Upper lobe of left lung (tissue), 6 donors: ENCODE measurements around the gene PRR5. TPM values are rescaled to one million over a fixed set of nuclear protein-coding genes. Genes with fewer than 3 reads are reported as not detected.

Experiments used
- ATAC-seq, 2 donors: fragments of 200-7000 bp; cut with Tn5 transposase; one replicate each; pipeline ENCODE4 v1.9.1; 2022; ENCODE audit warnings: mild to moderate bottlenecking in 2 of 2, moderate library complexity in 2 of 2; ENCODE audit not compliant: low FRiP score in 2 of 2
- DNase-seq, 2 donors: peaks; one replicate each; pipeline ENCODE4 v3.0.0-alpha.2; 2019 to 2020
- H3K27ac ChIP-seq, 4 donors: fragments of 200-600 bp; sonication (generic); one replicate each; pipeline ENCODE4 v1.5.1; 2016 to 2019
- H3K27me3 ChIP-seq, 4 donors: fragments of 200-600 bp; sonication (generic); one replicate each; pipeline ENCODE4 v1.5.1; 2017 to 2019
- H3K36me3 ChIP-seq, 4 donors: fragments of 200-600 bp; sonication (generic); one replicate each; pipeline ENCODE4 v1.5.1; 2016 to 2019
- H3K4me1 ChIP-seq, 4 donors: fragments of 200-600 bp; sonication (generic); one replicate each; pipeline ENCODE4 v1.5.1; 2018 to 2019
- H3K4me3 ChIP-seq, 4 donors: fragments of 200-600 bp; sonication (generic); one replicate each; pipeline ENCODE4 v1.5.1; 2017 to 2019; ENCODE audit warnings: mild to moderate bottlenecking in 2 of 4, moderate library complexity in 1 of 4
- H3K9me3 ChIP-seq, 4 donors: fragments of 200-600 bp; sonication (generic); one replicate each; pipeline ENCODE4 v1.5.1; 2018 to 2019
- CTCF ChIP-seq, 6 experiments: fragments of 450-650 bp in 4 of 6; fragments of 200-600 bp in 2 of 6; sonication (generic) in 2 of 6; IDR thresholded peaks; one replicate each; pipeline ENCODE4 v1.5.1; 2016 to 2019; ENCODE audit warnings: antibody characterized with exemption in 6 of 6
- EP300 ChIP-seq, 4 donors: sonication (generic); formaldehyde crosslinking; IDR thresholded peaks; one replicate each; pipeline ENCODE4 v1.5.1; 2017; ENCODE audit warnings: antibody characterized with exemption in 4 of 4, control low read depth in 2 of 4
- POLR2A ChIP-seq, 4 donors: fragments of 450-650 bp; IDR thresholded peaks; one replicate each; pipeline ENCODE4 v1.5.1; 2016 to 2017; ENCODE audit warnings: antibody characterized with exemption in 4 of 4, mild to moderate bottlenecking in 2 of 4
- POLR2AphosphoS5 ChIP-seq, 2 donors: sonication (generic); formaldehyde crosslinking; IDR thresholded peaks; one replicate each; pipeline ENCODE4 v1.5.1; 2017; ENCODE audit warnings: antibody characterized with exemption in 2 of 2
- WGBS, 2 donors: methylation state at CpG; one replicate each; pipeline ENCODE4 v1.1.5; 2017 to 2018; 5-methylcytosine and 5-hydroxymethylcytosine counted together
- total RNA-seq, 6 donors: library from RNA; depleted of rRNA in 4 of 6; stranded (reverse); fragments of >200 nt in 4 of 6; gene quantifications; one replicate each; pipeline versions ENCODE4 v1.1.0 to v1.2.1, GENCODE V29; 2016 to 2021
- donor health status: DM: no; HTN: no; CAD: no; lungs with moderate emphysema.
- donor health status: DM: no; HTN: yes; CAD: no; lungs with severe emphysema.

Gene PRR5
- total RNA-seq, 6 donors from 2014 or later: 13.1 to 68.1 (median 15.8) TPM

- DNase-seq: no peak
- WGBS, 2 donors: 57 to 78% methylated on average over 5 of the region's 5 CpGs
These were observed 58.5 kb downstream of the PRR5 start for GRCh38 chr22:44760476-44760875.

DNA sequence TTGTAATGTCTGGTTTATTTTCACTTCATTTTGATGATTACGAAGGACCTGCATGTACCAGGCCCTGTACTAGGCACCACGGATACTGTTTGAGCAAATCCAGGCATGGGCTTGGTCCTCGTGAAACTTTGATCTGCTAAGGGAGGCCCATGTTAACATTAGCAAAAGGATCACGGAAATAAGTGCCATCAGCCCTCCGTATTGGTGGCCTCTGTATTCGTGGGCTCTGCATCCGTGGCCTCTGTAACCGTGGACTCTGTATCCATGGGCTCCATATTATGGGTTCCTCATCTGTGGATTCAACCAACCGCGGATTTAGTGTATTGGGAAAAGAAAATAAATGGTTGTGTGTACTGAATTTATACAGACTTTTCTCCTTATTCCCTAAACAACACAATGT is 59.0 kb downstream of the PRR5 start:
- TF ChIP-seq EP300 (IDR thresholded peaks at IDR 0.05) (no peak), POLR2A (IDR thresholded peaks at IDR 0.05) (no peak), CTCF (IDR thresholded peaks at IDR 0.05) (no peak), POLR2AphosphoS5 (IDR thresholded peaks at IDR 0.05) (no peak)
- no peaks in the 10 kb centered on the region for H3K9me3 ChIP-seq
- no peak for DNase-seq
- H3K27me3 ChIP-seq: no peaks in the 10 kb centered on the region
- no peaks in the 10 kb centered on the region for H3K36me3 ChIP-seq
- WGBS, 2 donors: 76 to 84% methylated on average over 10 of the region's 10 CpGs
- peaks cover 0 to 10% (median 7%) of the 10 kb centered on the region in 4 donors for H3K4me1 ChIP-seq
- H3K4me3 ChIP-seq: no peak overlapping the region
- no peak for ATAC-seq
- H3K27ac ChIP-seq: no peak overlapping the region

More at GRCh38 chr22:44760476-44760875, 58.5 kb downstream of the PRR5 start:
- no peaks in the 10 kb centered on the region for H3K36me3 ChIP-seq
- no peak for TF ChIP-seq POLR2AphosphoS5 (IDR thresholded peaks at IDR 0.05)
- TF ChIP-seq EP300 (IDR thresholded peaks at IDR 0.05): no peak
- H3K27me3 ChIP-seq: no peaks in the 10 kb centered on the region
- no peak for ATAC-seq
- H3K27ac ChIP-seq: no peak overlapping the region
- H3K4me3 ChIP-seq: no peak overlapping the region
- no peaks in the 10 kb centered on the region for H3K9me3 ChIP-seq
- H3K4me1 ChIP-seq: peaks cover 0 to 8% (median 5%) of the 10 kb centered on the region in 4 donors

GRCh38 chr22:44764373-44764772 is 62.4 kb downstream of the PRR5 start:
- DNase-seq (no peak), ATAC-seq (no peak)
- H3K27me3 ChIP-seq: no peaks in the 10 kb centered on the region
- H3K9me3 ChIP-seq: no peaks in the 10 kb centered on the region
- H3K27ac ChIP-seq: no peak overlapping the region
- no peak overlapping the region for H3K4me3 ChIP-seq
- no peak for TF ChIP-seq EP300 (IDR thresholded peaks at IDR 0.05)
- no peak for TF ChIP-seq POLR2AphosphoS5 (IDR thresholded peaks at IDR 0.05)
- TF ChIP-seq CTCF (IDR thresholded peaks at IDR 0.05): no peak
- TF ChIP-seq POLR2A (IDR thresholded peaks at IDR 0.05): no peak
- peaks cover 0 to 10% (median 5%) of the 10 kb centered on the region in 4 donors for H3K4me1 ChIP-seq
- no peaks in the 10 kb centered on the region for H3K36me3 ChIP-seq
- WGBS, 2 donors: 91 to 93% methylated on average over 16 to 17 of the region's 17 CpGs

DNA sequence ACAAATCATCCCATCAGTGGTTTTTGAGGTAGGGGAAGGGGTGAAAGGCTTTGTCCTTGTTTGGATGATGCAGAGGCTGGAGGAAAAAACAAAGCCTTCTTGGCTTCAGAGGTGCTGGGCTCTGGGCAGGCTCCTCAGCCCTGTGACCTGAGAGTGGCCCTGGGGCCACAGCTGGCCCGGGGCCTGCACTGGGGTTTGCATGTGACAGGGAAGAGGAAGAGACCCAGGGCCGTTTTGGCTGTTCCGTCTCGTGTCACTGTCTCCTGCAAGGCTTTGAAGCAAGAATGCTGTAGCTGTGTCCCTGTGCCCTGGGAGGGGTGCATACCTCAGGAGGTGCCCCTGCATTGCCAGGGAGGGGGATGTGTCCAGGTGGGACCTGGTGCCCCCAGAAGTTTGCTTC is 63.0 kb downstream of the PRR5 start:
- Histone ChIP-seq H3K9me3 (no peaks in the 10 kb centered on the region), H3K27ac (no peak overlapping the region), H3K4me3 (no peak overlapping the region), H3K27me3 (no peaks in the 10 kb centered on the region), H3K36me3 (no peaks in the 10 kb centered on the region), H3K4me1 (peaks cover 0 to 10% (median 5%) of the 10 kb centered on the region in 4 donors)
- 15 to 25% methylated on average over 4 of the region's 4 CpGs for WGBS, 2 donors
- ATAC-seq (peak; percentile 8 to 16), DNase-seq (peak in 1 of 2 donors; percentile 55)
- TF ChIP-seq POLR2AphosphoS5 (IDR thresholded peaks at IDR 0.05) (no peak), POLR2A (IDR thresholded peaks at IDR 0.05) (no peak), CTCF (IDR thresholded peaks at IDR 0.05) (no peak), EP300 (IDR thresholded peaks at IDR 0.05) (no peak)

DNA sequence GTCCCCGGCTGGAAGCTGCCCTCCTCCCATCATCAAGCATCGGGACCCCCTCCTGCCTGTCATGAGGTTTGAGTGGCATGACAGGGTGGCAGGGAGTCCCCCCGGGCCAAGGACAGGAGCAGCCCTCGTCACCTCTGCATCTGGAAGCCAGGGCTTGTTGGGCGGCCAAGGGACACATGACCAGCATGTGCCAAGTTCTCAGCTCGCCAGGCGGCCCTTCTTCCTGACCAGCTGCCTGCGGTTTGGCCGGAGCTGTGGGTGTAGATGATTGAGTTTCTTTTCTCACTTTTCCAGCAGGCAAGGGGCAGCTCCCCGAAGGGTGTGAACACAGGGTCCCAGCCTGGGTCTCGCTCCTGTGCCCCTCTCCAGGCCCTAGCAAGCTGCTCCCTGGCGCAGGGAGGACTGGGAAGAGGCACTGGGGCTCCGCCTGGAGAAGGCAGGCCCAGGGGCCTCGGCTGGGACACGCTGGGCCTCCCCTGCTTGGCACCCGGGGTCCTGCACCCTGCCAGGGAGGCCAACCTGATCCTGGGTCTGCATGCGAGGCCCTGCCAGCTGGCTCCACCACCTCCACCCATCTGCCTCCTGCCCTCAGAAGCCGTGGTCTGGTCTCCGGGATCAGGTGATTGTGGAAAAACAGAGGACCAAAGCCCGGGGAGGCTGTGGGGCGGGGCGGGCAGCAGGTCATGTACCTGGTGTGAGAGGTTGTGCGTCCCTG is 63.7 kb downstream of the PRR5 start:
- no peaks in the 10 kb centered on the region for H3K9me3 ChIP-seq
- DNase-seq (peak; percentile 36 to 66), ATAC-seq (peak; percentile 27)
- no peaks in the 10 kb centered on the region for H3K27me3 ChIP-seq
- WGBS, 2 donors: 70 to 71% methylated on average over 11 to 20 of the region's 23 CpGs
- TF ChIP-seq POLR2A (IDR thresholded peaks at IDR 0.05): no peak
- TF ChIP-seq CTCF (IDR thresholded peaks at IDR 0.05): no peak
- TF ChIP-seq EP300 (IDR thresholded peaks at IDR 0.05): no peak
- no peak for TF ChIP-seq POLR2AphosphoS5 (IDR thresholded peaks at IDR 0.05)
- no peaks in the 10 kb centered on the region for H3K36me3 ChIP-seq
- H3K4me3 ChIP-seq: no peak overlapping the region
- H3K27ac ChIP-seq: no peak overlapping the region
- H3K4me1 ChIP-seq: peaks cover 0 to 10% (median 5%) of the 10 kb centered on the region in 4 donors
